GM19193 (cell line): ENCODE data around the gene AMFR.

Experiments used
- POLR2A ChIP-seq: IDR thresholded peaks from 4 replicates; pipeline ENCODE4 v1.6.1; 2011; ENCODE audit not compliant: insufficient read depth, insufficient read length; ENCODE audit errors: extremely low read depth

Gene AMFR

GRCh38 chr16:56357765-56358322 lies 67.5 kb downstream of the AMFR start:
- TF ChIP-seq POLR2A, result no peak

DNA sequence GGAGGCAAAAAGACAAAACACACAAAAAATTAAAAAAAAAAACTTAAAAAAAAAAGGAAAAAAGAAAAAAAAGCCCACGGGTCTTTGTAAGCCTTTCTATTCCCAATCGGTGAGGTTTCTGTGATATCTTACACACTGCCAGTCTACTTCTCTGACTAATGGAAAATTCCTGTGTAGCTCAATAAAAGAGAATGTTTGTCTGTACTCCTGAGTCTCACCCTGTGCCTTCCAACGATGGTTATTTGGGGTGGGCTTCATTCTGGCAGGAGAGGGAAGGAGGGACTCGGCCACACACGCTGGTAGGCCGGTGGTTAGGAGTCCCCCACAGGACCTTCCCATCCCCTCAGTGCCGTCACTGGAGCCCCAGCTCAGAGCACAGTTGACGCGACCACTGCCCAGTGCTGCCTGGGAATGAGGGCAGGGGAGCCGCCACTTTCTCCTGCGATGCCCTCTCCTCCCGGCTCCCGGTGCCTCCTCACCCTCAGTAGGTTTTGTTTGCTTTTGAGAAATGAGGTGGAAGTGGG lies 68.0 kb downstream of the AMFR start:
- no peak for TF ChIP-seq POLR2A

DNA sequence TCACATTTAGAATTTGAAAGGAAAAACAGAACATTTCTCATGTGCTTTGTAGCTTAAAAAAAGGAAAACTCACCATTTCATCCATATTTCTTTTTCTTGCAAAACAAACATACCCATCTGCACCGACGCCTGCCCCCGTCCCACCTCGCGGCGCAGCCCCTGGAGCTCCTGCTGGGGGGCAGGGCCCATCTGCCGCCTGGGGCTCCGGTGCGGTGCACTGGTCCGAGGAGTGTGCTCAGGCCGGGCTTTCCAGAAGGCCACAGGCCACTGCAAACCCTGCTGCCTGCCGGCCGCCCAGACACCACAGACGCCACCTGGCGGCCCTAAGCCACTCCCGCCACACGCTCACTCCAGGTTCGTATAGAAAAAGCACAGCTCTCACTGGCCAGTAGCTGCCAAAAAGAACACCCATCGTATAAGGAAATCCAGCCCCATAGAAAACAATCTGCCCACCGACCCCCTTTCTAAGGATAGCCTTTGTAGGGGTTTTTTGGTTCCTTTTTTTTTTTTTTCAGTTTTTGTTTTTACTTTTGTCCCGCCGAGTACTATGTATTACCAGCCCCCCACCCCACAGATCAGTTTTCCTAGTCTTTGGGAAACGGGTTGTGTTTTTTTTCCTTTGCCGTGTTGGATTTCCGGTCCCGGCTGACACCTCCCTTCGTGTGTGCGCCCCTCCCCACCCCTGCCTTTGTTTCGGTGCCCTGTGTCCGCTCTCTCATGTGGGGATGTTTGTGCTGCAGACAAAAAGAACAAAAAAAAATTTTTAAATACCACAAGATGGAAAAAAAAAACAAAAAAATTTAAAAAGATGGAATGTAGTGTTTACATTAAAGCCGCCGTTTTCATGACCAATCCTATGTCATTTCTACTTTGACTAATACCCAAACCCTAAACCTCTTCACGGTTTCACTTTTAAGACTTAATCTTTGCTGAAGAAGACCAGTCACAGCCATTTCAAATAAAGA lies 68.8 kb downstream of the AMFR start:
- peak; percentile 16 for TF ChIP-seq POLR2A

DNA sequence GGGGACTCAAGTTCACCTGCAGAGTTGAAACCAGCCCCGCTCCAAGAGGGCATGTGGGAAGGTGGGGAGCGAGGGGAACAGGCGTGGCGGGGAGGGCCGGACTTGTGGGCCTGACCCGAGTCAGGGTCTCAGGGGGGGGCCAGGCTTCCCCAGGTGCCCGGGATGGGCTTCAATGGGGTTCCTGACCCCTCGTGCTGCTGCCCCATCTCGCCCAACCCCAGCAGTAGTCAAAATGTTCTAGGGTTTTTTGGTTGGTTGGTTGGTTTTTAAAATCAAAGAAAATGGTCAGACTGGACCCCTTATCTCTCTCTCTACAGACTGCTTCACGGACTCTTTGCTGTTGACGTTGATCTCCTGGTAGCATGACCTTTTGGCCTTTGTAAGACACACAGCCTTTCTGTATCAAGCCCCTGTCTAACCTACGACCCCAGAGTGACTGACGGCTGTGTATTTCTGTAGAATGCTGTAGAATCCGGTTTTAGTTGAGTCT lies 69.5 kb downstream of the AMFR start:
- no peak for TF ChIP-seq POLR2A

DNA sequence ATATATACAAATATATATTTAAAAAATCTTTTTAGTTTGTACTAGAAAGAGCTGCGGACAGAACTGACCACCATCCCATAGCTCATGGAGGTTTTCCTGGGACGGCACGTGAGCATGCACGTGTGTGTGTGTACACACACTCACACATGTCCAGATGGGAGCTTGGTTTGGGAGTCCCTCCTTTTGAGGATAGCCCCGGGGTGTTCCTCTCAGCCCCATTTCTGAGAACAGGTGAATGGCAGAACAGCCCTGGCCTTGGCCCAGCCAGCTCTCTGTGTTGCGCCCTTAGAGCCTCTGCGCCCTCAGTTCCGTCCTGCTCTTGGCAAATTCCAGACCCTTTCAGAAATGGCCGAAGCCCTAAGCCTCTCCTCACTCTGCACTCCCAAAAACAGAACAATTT lies 70.1 kb downstream of the AMFR start:
- no peak for TF ChIP-seq POLR2A

- no peak for TF ChIP-seq POLR2A
Measured at GRCh38 chr16:56354746-56355145, 70.6 kb downstream of the AMFR start.

DNA sequence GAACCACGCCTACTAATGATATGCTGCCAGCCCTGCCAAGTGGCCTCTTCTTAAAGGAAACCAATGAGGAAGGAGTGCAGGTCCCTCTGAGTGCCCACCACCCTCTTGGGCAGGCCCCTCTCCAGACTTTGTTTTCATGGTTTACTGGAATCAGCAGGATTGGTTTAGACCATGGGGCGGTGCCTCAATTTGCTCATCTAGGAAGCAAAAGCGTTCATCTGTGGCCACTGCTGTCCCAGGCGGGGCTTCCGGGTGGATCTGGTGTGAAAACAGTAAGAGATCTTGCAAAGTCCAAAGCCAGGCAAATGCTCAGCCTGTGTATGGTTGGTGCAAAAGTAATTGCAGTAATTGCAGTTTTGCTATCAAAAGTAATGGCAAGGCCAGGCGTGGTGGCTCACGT lies 71.3 kb downstream of the AMFR start:
- TF ChIP-seq POLR2A, result no peak

DNA sequence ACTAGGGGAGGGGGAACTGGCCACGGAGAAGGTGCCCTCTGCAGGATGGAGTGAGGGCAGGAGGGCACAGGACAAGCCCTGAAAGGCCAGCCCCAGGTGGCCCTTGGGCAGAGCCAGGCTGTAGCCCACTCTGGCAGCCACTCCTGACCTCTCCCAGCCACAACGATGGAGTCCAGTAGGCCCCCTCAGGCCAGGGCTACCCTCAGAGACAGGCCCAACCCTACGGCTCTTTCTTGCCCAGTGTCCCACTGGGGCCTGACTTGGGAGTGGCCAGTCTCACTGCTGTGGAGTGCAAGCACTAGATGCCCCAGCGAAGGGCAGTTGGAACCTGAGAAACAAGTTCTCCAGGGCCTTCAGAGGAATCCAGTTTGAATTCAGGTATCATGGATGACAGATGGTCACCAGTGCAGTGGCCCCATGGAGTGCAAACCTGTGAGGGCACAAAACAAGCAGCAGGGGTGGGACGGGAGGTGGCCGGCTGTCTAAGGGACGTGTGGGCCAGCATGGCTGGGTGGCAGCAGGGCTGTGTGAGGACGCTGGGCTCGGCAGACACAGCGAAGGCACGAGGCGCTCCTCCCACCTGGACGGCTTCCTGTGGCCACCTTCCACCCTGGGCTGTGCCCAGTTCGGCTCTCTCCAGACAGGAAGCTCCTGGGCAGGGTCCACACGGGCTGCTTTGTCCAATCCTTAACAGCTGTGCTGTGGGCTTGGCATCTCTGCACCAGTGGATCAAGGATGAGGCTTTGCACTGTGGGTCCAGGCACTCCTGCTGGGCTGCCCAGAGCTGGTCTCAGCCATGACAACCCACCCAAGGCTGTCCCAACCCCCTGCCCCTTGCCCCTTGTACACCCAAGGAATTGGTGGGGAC lies 72.1 kb downstream of the AMFR start:
- TF ChIP-seq POLR2A, result no peak

DNA sequence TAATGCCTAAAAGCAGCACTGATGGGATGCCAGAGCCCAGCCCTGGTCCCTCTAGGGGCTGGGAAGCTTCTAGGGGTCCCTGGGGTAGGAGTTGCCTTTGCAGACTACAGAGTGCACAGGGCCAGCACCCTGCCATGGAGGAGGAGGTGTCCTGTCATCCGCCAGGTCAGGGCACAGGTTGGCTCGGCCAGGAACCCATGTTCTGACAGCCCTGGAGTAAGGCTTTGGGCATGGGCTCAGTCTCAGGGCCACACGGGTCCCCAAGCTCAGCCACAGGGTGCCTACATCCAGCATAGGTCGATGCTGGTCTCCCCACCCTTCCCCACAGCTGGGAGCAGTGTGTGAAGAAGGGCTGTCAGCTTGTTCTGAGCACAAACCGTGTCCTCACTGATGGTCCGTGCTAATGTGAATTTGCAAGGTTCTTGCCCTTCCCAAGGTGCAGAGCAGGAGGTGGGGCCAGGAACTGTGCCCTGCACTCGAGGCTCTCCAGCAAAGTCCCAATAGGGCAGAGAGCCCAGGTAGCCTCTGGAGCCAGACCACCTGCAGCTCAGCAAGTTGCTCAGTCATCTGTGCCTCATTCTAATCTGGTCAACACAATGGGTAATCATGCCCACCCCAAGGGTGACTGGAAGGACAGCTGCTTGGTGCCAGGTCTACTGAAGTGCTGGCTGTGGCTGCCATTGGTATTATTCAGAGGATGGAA lies 72.8 kb downstream of the AMFR start:
- TF ChIP-seq POLR2A, result no peak

DNA sequence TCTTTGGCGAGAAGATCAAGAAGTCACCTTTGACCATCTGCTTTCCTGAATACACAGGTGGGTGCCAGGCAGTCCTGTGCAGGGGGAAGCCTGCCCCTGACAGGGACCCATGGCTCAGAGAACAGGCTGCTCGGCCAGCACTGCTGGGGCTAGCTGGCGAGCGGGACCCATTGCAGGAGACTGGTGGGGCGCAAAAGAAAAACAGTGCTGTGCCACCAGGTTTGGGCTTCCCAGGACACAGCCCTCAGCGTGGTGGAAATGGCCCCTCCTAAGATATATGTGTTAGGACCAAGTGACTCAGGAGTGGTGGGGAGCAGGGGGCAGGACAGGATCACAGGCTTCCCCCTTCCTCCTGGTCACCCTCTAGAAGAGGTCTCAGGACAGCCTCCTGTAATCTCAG lies 73.9 kb downstream of the AMFR start:
- no peak for TF ChIP-seq POLR2A

- TF ChIP-seq POLR2A, result no peak
Measured at GRCh38 chr16:56350491-56351405, 74.6 kb downstream of the AMFR start.

GRCh38 chr16:56349711-56350161 lies 75.6 kb downstream of the AMFR start:
- TF ChIP-seq POLR2A, result no peak

GRCh38 chr16:56349086-56349415 lies 76.3 kb downstream of the AMFR start:
- TF ChIP-seq POLR2A, result no peak
